ENCODE measurements around the gene MANSC4.

DNA sequence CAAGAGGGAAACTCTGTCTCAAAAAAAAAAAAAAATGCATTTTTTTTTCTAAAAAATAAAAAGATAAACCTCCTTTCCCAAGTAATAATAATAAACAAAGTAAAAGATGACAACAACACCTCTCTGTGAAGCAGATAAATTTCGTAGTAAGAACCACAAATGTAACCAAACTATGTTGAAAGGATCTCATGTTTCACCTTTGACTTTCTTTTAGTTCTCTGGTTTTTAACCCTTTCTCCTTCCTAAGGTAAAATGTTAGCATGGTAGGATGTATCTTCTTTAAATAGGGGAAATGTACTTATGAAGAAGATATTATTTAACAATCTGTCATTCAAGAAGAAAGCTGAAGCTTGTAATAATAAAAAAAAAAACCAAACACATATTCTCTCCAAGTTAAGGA is 1.8 kb downstream of the MANSC4 start:
- TF ChIP-seq GABPA (IDR thresholded peaks at IDR 0.05; ENCODE audit: low read depth): no peak
- TF ChIP-seq MTA2 (IDR thresholded peaks at IDR 0.05; ENCODE audit: low read depth): no peak
- no peak for TF ChIP-seq ESRRA (IDR thresholded peaks at IDR 0.05; ENCODE audit: low read length)
- no peak for TF ChIP-seq NFXL1 (IDR thresholded peaks at IDR 0.05; ENCODE audit: borderline replicate concordance)
- TF ChIP-seq, protein P1, sequence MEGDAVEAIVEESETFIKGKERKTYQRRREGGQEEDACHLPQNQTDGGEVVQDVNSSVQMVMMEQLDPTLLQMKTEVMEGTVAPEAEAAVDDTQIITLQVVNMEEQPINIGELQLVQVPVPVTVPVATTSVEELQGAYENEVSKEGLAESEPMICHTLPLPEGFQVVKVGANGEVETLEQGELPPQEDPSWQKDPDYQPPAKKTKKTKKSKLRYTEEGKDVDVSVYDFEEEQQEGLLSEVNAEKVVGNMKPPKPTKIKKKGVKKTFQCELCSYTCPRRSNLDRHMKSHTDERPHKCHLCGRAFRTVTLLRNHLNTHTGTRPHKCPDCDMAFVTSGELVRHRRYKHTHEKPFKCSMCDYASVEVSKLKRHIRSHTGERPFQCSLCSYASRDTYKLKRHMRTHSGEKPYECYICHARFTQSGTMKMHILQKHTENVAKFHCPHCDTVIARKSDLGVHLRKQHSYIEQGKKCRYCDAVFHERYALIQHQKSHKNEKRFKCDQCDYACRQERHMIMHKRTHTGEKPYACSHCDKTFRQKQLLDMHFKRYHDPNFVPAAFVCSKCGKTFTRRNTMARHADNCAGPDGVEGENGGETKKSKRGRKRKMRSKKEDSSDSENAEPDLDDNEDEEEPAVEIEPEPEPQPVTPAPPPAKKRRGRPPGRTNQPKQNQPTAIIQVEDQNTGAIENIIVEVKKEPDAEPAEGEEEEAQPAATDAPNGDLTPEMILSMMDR (IDR thresholded peaks at IDR 0.05 in 2 of 3, conservative IDR thresholded peaks at IDR 0.05 in 1 of 3; ENCODE audit: control insufficient read depth in 2 of 3, extremely low read depth in 1 of 3, insufficient read depth in 1 of 3, low read depth in 3 of 3, low read length in 3 of 3): no peak
- no peak for TF ChIP-seq NR2C2 (IDR thresholded peaks at IDR 0.05; ENCODE audit: borderline replicate concordance, control insufficient read depth, insufficient read length, low read depth)
- TF ChIP-seq FOXM1 (IDR thresholded peaks at IDR 0.05; ENCODE audit: low read depth, low read length): no peak
- TF ChIP-seq, protein P2, sequence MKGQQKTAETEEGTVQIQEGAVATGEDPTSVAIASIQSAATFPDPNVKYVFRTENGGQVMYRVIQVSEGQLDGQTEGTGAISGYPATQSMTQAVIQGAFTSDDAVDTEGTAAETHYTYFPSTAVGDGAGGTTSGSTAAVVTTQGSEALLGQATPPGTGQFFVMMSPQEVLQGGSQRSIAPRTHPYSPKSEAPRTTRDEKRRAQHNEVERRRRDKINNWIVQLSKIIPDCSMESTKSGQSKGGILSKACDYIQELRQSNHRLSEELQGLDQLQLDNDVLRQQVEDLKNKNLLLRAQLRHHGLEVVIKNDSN (IDR thresholded peaks at IDR 0.05; ENCODE audit: borderline replicate concordance, extremely low read length, insufficient read depth, low read depth, low read length): no peak
- no peak for TF ChIP-seq MEF2A (IDR thresholded peaks at IDR 0.05; ENCODE audit: insufficient read depth, low read depth, low read length)
- TF ChIP-seq, protein P3, sequence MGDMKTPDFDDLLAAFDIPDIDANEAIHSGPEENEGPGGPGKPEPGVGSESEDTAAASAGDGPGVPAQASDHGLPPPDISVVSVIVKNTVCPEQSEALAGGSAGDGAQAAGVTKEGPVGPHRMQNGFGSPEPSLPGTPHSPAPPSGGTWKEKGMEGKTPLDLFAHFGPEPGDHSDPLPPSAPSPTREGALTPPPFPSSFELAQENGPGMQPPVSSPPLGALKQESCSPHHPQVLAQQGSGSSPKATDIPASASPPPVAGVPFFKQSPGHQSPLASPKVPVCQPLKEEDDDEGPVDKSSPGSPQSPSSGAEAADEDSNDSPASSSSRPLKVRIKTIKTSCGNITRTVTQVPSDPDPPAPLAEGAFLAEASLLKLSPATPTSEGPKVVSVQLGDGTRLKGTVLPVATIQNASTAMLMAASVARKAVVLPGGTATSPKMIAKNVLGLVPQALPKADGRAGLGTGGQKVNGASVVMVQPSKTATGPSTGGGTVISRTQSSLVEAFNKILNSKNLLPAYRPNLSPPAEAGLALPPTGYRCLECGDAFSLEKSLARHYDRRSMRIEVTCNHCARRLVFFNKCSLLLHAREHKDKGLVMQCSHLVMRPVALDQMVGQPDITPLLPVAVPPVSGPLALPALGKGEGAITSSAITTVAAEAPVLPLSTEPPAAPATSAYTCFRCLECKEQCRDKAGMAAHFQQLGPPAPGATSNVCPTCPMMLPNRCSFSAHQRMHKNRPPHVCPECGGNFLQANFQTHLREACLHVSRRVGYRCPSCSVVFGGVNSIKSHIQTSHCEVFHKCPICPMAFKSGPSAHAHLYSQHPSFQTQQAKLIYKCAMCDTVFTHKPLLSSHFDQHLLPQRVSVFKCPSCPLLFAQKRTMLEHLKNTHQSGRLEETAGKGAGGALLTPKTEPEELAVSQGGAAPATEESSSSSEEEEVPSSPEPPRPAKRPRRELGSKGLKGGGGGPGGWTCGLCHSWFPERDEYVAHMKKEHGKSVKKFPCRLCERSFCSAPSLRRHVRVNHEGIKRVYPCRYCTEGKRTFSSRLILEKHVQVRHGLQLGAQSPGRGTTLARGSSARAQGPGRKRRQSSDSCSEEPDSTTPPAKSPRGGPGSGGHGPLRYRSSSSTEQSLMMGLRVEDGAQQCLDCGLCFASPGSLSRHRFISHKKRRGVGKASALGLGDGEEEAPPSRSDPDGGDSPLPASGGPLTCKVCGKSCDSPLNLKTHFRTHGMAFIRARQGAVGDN (IDR thresholded peaks at IDR 0.05): no peak
- no peak for TF ChIP-seq SUZ12 (IDR thresholded peaks at IDR 0.05; ENCODE audit: unreplicated experiment)
- no peak for TF ChIP-seq BRCA1 (IDR thresholded peaks at IDR 0.05; ENCODE audit: low read depth, low read length)
- no peak for TF ChIP-seq EZH2 (IDR thresholded peaks at IDR 0.05; ENCODE audit: borderline replicate concordance, control insufficient read depth, low read depth, low read length)

Data from GM12878 (cell line).